SU-DHL-6 (cell line): Measurements from ENCODE around the gene AGBL3.

ENCODE experiments used
- H2AFZ ChIP-seq: fragments of 200-600 bp; sonication (generic); 2 replicates; pipeline ENCODE4 v1.6.1; 2014; ENCODE audit warnings: low read depth, mild to moderate bottlenecking, moderate library complexity, mixed read lengths, antibody characterized with exemption, low read length; ENCODE audit not compliant: severe bottlenecking
- H3F3A ChIP-seq: fragments of 200-600 bp; shearing (Covaris generic); 2 replicates; pipeline ENCODE4 v1.6.0; 2016; ENCODE audit warnings: antibody characterized with exemption, mild to moderate bottlenecking; ENCODE audit not compliant: insufficient read depth
- H3K27ac ChIP-seq: fragments of 200-600 bp; sonication (generic); 2 replicates; pipeline ENCODE4 v1.5.1; 2016; ENCODE audit warnings: low read depth, mild to moderate bottlenecking, low read length, moderate library complexity, mixed read lengths
- H3K27me3 ChIP-seq: fragments of 200-600 bp; sonication (generic), shearing (Covaris generic); 2 replicates; pipeline ENCODE4 v1.6.0; 2014; ENCODE audit warnings: mild to moderate bottlenecking, low read length
- H3K36me3 ChIP-seq: fragments of 200-600 bp; sonication (generic); 2 replicates; pipeline ENCODE4 v1.6.1; 2014; ENCODE audit warnings: mild to moderate bottlenecking, low read length, mixed read lengths
- H3K4me2 ChIP-seq: fragments of 300-600, 200-600 bp; shearing (Covaris generic), sonication (generic); 2 replicates; pipeline ENCODE4 v1.6.0; 2014; ENCODE audit warnings: low read length, low read depth, mild to moderate bottlenecking; ENCODE audit not compliant: poor library complexity, severe bottlenecking
- H3K4me3 ChIP-seq: fragments of 200-600 bp; sonication (generic); 2 replicates; pipeline ENCODE4 v1.5.1; 2014; ENCODE audit warnings: antibody characterized with exemption, low read length, mild to moderate bottlenecking, mixed read lengths; ENCODE audit not compliant: insufficient read depth, poor library complexity, severe bottlenecking
- H3K79me2 ChIP-seq: fragments of 200-600 bp; sonication (generic); 2 replicates; pipeline ENCODE4 v1.6.1; 2014; ENCODE audit warnings: mild to moderate bottlenecking, low read length, moderate library complexity; ENCODE audit not compliant: insufficient read depth
- H3K9ac ChIP-seq: fragments of 200-600 bp; sonication (generic); 2 replicates; pipeline ENCODE4 v1.7.0; 2014; ENCODE audit warnings: mild to moderate bottlenecking, low read length
- H3K9me2 ChIP-seq: fragments of 200-600 bp; sonication (generic); replicated peaks from 2 replicates; pipeline ENCODE4 v1.6.1; 2014; ENCODE audit warnings: low read length; ENCODE audit not compliant: insufficient read depth
- H3K9me3 ChIP-seq: fragments of 200-600 bp; sonication (generic); 2 replicates; pipeline ENCODE4 v1.6.1; 2014; ENCODE audit warnings: low read length, mixed read lengths; ENCODE audit not compliant: insufficient read depth
- H4K20me1 ChIP-seq: fragments of 200-600 bp; sonication (generic); 2 replicates; pipeline ENCODE4 v1.6.1; 2014; ENCODE audit warnings: low read depth, mild to moderate bottlenecking, antibody characterized with exemption, low read length, moderate library complexity, mixed read lengths
- CTCF ChIP-seq: fragments of 200-600 bp; sonication (generic); IDR thresholded peaks from one replicate; pipeline ENCODE4 v1.5.1; 2017; ENCODE audit warnings: antibody characterized with exemption, mild to moderate bottlenecking, low read length, moderate library complexity; ENCODE audit not compliant: insufficient read depth, poor library complexity, severe bottlenecking
- EZH2phosphoT487 ChIP-seq: fragments of 200-600 bp; sonication (generic), shearing (Covaris generic); conservative IDR thresholded peaks from 2 replicates; pipeline ENCODE4 v1.6.1; 2018; ENCODE audit warnings: mild to moderate bottlenecking, antibody characterized with exemption, low read length, moderate library complexity, mixed read lengths

AGBL3 gene

GRCh38 chr7:135178364-135178763 lies 192.1 kb downstream of the AGBL3 start:
- H3K9me3 ChIP-seq, result peaks cover 28% of the 10 kb centered on the region; the same call in 1 of the 2 replicates

GRCh38 chr7:135179321-135179925 lies 193.1 kb downstream of the AGBL3 start:
- no peak overlapping the region for H3K4me3 ChIP-seq
- H3K9me3 ChIP-seq, result peaks cover 28% of the 10 kb centered on the region; the same call in 1 of the 2 replicates
- TF ChIP-seq CTCF, result no peak
- no peak for TF ChIP-seq EZH2phosphoT487
- no peak overlapping the region for H3K9ac ChIP-seq
- no peak overlapping the region for H2AFZ ChIP-seq
- H3K9me2 ChIP-seq, result no peaks in the 10 kb centered on the region
- no peak overlapping the region for H3K27ac ChIP-seq
- peaks cover 5% of the 10 kb centered on the region; the same call in 1 of the 2 replicates for H3K36me3 ChIP-seq
- H3K79me2 ChIP-seq, result no peaks in the 10 kb centered on the region
- H3K4me2 ChIP-seq, result no peak overlapping the region
- H3F3A ChIP-seq, result no peaks in the 10 kb centered on the region
- no peaks in the 10 kb centered on the region for H4K20me1 ChIP-seq
- H3K27me3 ChIP-seq, result no peaks in the 10 kb centered on the region

More at GRCh38 chr7:135178364-135178763, 192.1 kb downstream of the AGBL3 start:
- no peak for TF ChIP-seq EZH2phosphoT487
- TF ChIP-seq CTCF, result no peak
- no peak overlapping the region for H3K27ac ChIP-seq
- no peak overlapping the region for H3K4me2 ChIP-seq
- H3K27me3 ChIP-seq, result no peaks in the 10 kb centered on the region
- no peak overlapping the region for H3K9ac ChIP-seq
- H2AFZ ChIP-seq, result no peak overlapping the region
- H3K79me2 ChIP-seq, result no peaks in the 10 kb centered on the region
- H4K20me1 ChIP-seq, result no peaks in the 10 kb centered on the region
- H3K9me2 ChIP-seq, result no peaks in the 10 kb centered on the region
- no peaks in the 10 kb centered on the region for H3F3A ChIP-seq
- no peak overlapping the region for H3K4me3 ChIP-seq
- peaks cover 5% of the 10 kb centered on the region; the same call in 1 of the 2 replicates for H3K36me3 ChIP-seq

- Histone ChIP-seq H3F3A (no peaks in the 10 kb centered on the region), H3K27ac (no peak overlapping the region), H3K4me3 (no peak overlapping the region), H3K27me3 (no peaks in the 10 kb centered on the region), H3K9me2 (no peaks in the 10 kb centered on the region), H3K36me3 (peaks cover 5% of the 10 kb centered on the region; the same call in 1 of the 2 replicates), H4K20me1 (no peaks in the 10 kb centered on the region), H3K4me2 (no peak overlapping the region), H3K79me2 (no peaks in the 10 kb centered on the region), H3K9me3 (peaks cover 28% of the 10 kb centered on the region; the same call in 1 of the 2 replicates), H2AFZ (no peak overlapping the region), H3K9ac (no peak overlapping the region)
- no peak for TF ChIP-seq CTCF
- TF ChIP-seq EZH2phosphoT487, result no peak
Observed at GRCh38 chr7:135180122-135180521, 193.8 kb downstream of the AGBL3 start.
